ENCODE data around the gene PCDHGA4. TPM values are rescaled to one million over a fixed set of nuclear protein-coding genes. Genes with fewer than 3 reads are reported as not detected.

The PCDHGA4 gene
- total and polyA plus RNA-seq, 2 donors (not counting 1 experiment from before 2014, with no cell fraction given), result 0.13 to 1.1 TPM

DNA sequence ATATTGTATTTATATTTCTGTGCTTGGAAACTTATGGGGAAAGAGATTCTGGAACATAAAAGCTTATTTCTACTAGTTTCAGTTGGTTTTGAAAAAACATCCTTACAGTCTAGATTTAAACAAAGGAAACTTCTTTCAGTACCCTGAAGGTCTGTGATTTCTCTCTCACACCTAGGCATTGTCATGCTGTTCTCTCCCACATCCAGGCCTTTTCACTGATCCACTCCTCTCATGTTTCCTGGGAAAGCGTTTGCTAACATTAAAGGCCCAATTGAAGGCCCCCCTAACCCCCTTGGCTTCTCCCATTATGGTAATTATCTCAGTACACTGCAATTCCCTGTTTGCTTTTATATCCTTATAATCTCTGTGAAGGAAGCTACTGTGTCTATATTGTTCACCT lies 12.0 kb upstream of the PCDHGA4 start:
- no peak for TF ChIP-seq EZH2 (IDR thresholded peaks at IDR 0.05; ENCODE audit: borderline replicate concordance, insufficient read depth, low read depth, low read length, poor library complexity, severe bottlenecking)
- TF ChIP-seq, protein P1, sequence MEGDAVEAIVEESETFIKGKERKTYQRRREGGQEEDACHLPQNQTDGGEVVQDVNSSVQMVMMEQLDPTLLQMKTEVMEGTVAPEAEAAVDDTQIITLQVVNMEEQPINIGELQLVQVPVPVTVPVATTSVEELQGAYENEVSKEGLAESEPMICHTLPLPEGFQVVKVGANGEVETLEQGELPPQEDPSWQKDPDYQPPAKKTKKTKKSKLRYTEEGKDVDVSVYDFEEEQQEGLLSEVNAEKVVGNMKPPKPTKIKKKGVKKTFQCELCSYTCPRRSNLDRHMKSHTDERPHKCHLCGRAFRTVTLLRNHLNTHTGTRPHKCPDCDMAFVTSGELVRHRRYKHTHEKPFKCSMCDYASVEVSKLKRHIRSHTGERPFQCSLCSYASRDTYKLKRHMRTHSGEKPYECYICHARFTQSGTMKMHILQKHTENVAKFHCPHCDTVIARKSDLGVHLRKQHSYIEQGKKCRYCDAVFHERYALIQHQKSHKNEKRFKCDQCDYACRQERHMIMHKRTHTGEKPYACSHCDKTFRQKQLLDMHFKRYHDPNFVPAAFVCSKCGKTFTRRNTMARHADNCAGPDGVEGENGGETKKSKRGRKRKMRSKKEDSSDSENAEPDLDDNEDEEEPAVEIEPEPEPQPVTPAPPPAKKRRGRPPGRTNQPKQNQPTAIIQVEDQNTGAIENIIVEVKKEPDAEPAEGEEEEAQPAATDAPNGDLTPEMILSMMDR (IDR thresholded peaks at IDR 0.05), result no peak
- no peak overlapping the region for H3K27ac Mint-ChIP-seq
- peaks cover 0 to 59% (median 46%) of the 10 kb centered on the region in 3 donors for H3K9me3 ChIP-seq (ENCODE audit: control extremely low read depth in 1 of 3, control insufficient read depth in 2 of 3, insufficient read depth in 1 of 3, low read length in 2 of 3)
- peaks cover 56% of the 10 kb centered on the region for H3K27me3 Mint-ChIP-seq
- H2AFZ ChIP-seq (ENCODE audit: insufficient read depth, low read depth, low read length, poor library complexity, severe bottlenecking), result no peak overlapping the region
- no peak overlapping the region for H3K27ac ChIP-seq (ENCODE audit: low read length in 2 of 2)
- intact Hi-C loops (cut with micrococcal nuclease), result no loop called here
- no peak overlapping the region for H3K4me3 Mint-ChIP-seq
- H3K27me3 ChIP-seq (replicated peaks in 1 of 4; ENCODE audit: control extremely low read depth in 1 of 4, control insufficient read depth in 3 of 4, insufficient read depth in 4 of 4, low read length in 3 of 4), result peaks cover 0 to 59% (median 32%) of the 10 kb centered on the region in 4 experiments
- no peak overlapping the region for H3K9ac ChIP-seq (ENCODE audit: low read length)
- ChIA-PET POLR2A (no interaction called here), CTCF (no interaction called here)
- H3K36me3 ChIP-seq (replicated peaks in 1 of 2; ENCODE audit: control extremely low read depth in 1 of 2, control insufficient read depth in 1 of 2, extremely low read depth in 1 of 2, insufficient read depth in 2 of 2, low read length in 1 of 2), result no peaks in the 10 kb centered on the region
- no peak overlapping the region for H3K4me2 ChIP-seq (replicated peaks; ENCODE audit: low read depth, low read length, poor library complexity, severe bottlenecking)
- H3K4me1 Mint-ChIP-seq, result no peaks in the 10 kb centered on the region
- WGBS (ENCODE audit: insufficient coverage), result no CpG with 5 or more reads among the region's 1 CpG
- no peaks in the 10 kb centered on the region for H4K20me1 ChIP-seq (ENCODE audit: control insufficient read depth, insufficient read depth, low read length, poor library complexity, severe bottlenecking)
- ATAC-seq (ENCODE audit: low read depth), result no peak
- H3K4me3 ChIP-seq (ENCODE audit: control extremely low read depth in 1 of 5, extremely low read depth in 1 of 5, insufficient read depth in 1 of 5, low read depth in 2 of 5, low read length in 4 of 5), result no peak overlapping the region
- no peaks in the 10 kb centered on the region for H3K79me2 ChIP-seq (ENCODE audit: control insufficient read depth, insufficient read depth, low read length)
- DNase-seq, result no peak
- H3K4me1 ChIP-seq (ENCODE audit: control insufficient read depth in 2 of 2, insufficient read depth in 2 of 2, low read length in 2 of 2), result peaks cover 0 to 5% of the 10 kb centered on the region in 2 donors
- peaks cover 12% of the 10 kb centered on the region for H3K9me3 Mint-ChIP-seq (ENCODE audit: insufficient read depth)

DNA sequence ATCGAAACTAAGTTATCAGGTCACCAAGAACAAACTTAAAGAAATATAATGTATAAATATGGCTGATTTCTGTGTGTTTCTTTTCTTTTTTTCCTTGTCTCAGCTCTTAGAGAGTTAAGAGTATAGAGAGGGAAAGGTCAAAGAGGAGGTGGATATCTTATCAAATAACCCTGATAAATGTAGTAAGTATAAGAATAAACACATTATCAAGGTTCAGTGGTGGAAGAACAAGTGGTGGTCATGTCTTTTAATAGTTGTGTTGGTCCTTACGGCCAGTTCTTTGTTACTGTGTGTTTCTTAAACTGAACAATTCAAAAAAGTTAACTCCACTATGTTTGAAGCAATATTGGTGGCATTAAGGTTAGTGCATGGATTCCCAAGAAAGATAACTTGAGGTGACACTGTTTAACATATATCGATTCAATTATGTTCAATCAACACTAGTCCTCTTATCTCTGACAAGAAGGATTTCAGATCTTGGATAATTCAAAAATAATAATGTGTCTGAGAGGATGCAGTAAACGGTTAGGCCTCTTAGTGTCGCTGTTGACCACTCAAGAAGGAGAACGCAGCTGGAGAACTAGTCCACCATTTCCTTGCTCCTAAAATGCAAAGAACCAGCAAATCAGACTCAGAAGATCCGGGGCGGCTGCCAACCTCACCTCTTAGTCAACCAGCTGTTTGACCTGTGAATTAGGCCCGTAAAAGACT lies 11.4 kb upstream of the PCDHGA4 start, which contains the start of gene PCDHGA3:
Gene PCDHGA3, plus strand, starts transcription at position 588 of the 711 bp plus-strand sequence. CDS start 205 bp downstream, outside the sequence.
- H3K27ac Mint-ChIP-seq, result no peak within 1 kb of the TSS
- peaks cover 8% of the 10 kb centered on the region for H3K9me3 Mint-ChIP-seq (ENCODE audit: insufficient read depth)

More for the DNA sequence above, 11.4 kb upstream of the PCDHGA4 start, which contains the start of gene PCDHGA3:
- Histone ChIP-seq H2AFZ (ENCODE audit: insufficient read depth, low read depth, low read length, poor library complexity, severe bottlenecking) (no peak within 1 kb of the TSS), H3K79me2 (ENCODE audit: control insufficient read depth, insufficient read depth, low read length) (no peaks in the 10 kb centered on the region), H3K9ac (ENCODE audit: low read length) (no peak within 1 kb of the TSS), H4K20me1 (ENCODE audit: control insufficient read depth, insufficient read depth, low read length, poor library complexity, severe bottlenecking) (no peaks in the 10 kb centered on the region), H3K4me2 (replicated peaks; ENCODE audit: low read depth, low read length, poor library complexity, severe bottlenecking) (peak within 1 kb of the TSS; percentile 5), H3K36me3 (replicated peaks in 1 of 2; ENCODE audit: control extremely low read depth in 1 of 2, control insufficient read depth in 1 of 2, extremely low read depth in 1 of 2, insufficient read depth in 2 of 2, low read length in 1 of 2) (no peaks in the 10 kb centered on the region), H3K4me3 (ENCODE audit: control extremely low read depth in 1 of 5, extremely low read depth in 1 of 5, insufficient read depth in 1 of 5, low read depth in 2 of 5, low read length in 4 of 5) (no peak within 1 kb of the TSS), H3K9me3 (ENCODE audit: control extremely low read depth in 1 of 3, control insufficient read depth in 2 of 3, insufficient read depth in 1 of 3, low read length in 2 of 3) (peaks cover 0 to 59% (median 44%) of the 10 kb centered on the region in 3 donors), H3K27ac (ENCODE audit: low read length in 2 of 2) (no peak within 1 kb of the TSS), H3K27me3 (replicated peaks in 1 of 4; ENCODE audit: control extremely low read depth in 1 of 4, control insufficient read depth in 3 of 4, insufficient read depth in 4 of 4, low read length in 3 of 4) (peaks cover 0 to 57% (median 29%) of the 10 kb centered on the region in 4 experiments), H3K4me1 (ENCODE audit: control insufficient read depth in 2 of 2, insufficient read depth in 2 of 2, low read length in 2 of 2) (peaks cover 0 to 5% of the 10 kb centered on the region in 2 donors)
- ATAC-seq (ENCODE audit: low read depth) (no peak), DNase-seq (no peak)
- no peaks in the 10 kb centered on the region for H3K4me1 Mint-ChIP-seq
- CTCF ChIA-PET, result interaction anchor here (1.6 to 1.7 kb wide), 2 partner anchors 14 to 23 kb away, joined by 5 read pairs; partner anchors contain the start of genes PCDHGA1 and TAF7
- H3K4me3 Mint-ChIP-seq, result peak within 1 kb of the TSS; percentile 41
- TF ChIP-seq, protein P1 (IDR thresholded peaks at IDR 0.05), result peak; percentile 16
- no peak for TF ChIP-seq EZH2 (IDR thresholded peaks at IDR 0.05; ENCODE audit: borderline replicate concordance, insufficient read depth, low read depth, low read length, poor library complexity, severe bottlenecking)
- POLR2A ChIA-PET, result no interaction called here
- 45% methylated on average over 1 of the region's 9 CpGs for WGBS (ENCODE audit: insufficient coverage)
- H3K27me3 Mint-ChIP-seq, result peaks cover 54% of the 10 kb centered on the region
- intact Hi-C loops (cut with micrococcal nuclease), result no loop called here
